Endodermal cell (in vitro differentiated cells): ENCODE results near the gene SLC22A17. TPM values are rescaled to one million over a fixed set of nuclear protein-coding genes. Genes with fewer than 3 reads are reported as not detected.

Experiments
- DNase-seq: peaks from one replicate; pipeline ENCODE4 v3.0.0-alpha.2; 2017
- H3K27ac ChIP-seq: 2 replicates; pipeline ENCODE4 v1.5.1; 2013; ENCODE audit warnings: mild to moderate bottlenecking, low read depth, low read length, moderate library complexity
- H3K27me3 ChIP-seq: 2 replicates; pipeline ENCODE4 v1.6.1; 2013; ENCODE audit warnings: mild to moderate bottlenecking, low read length, moderate library complexity; ENCODE audit not compliant: insufficient read depth, control insufficient read depth, poor library complexity, severe bottlenecking
- H3K36me3 ChIP-seq: 2 replicates; pipeline ENCODE4 v1.7.0; 2013; ENCODE audit warnings: mild to moderate bottlenecking, low read length, moderate library complexity; ENCODE audit not compliant: control insufficient read depth, insufficient read depth
- H3K4me1 ChIP-seq: one replicate; pipeline ENCODE4 v1.7.0; 2013; ENCODE audit warnings: low read length; ENCODE audit not compliant: control insufficient read depth, insufficient read depth
- H3K4me3 ChIP-seq: 2 replicates; pipeline ENCODE4 v1.5.1; 2013; ENCODE audit warnings: mild to moderate bottlenecking, low read length, moderate library complexity
- H3K9ac ChIP-seq: 2 replicates; pipeline ENCODE4 v1.6.1; 2013; ENCODE audit warnings: mild to moderate bottlenecking, low read length, moderate library complexity; ENCODE audit not compliant: poor library complexity, severe bottlenecking; ENCODE audit errors: extremely low read depth
- H3K9me3 ChIP-seq: 2 replicates; pipeline ENCODE4 v1.6.1; 2013; ENCODE audit warnings: mild to moderate bottlenecking, low read length, moderate library complexity; ENCODE audit not compliant: control insufficient read depth
- H3K27ac Mint-ChIP-seq: 2 replicates; pipeline ENCODE4 v1.8.0; 2020; ENCODE audit warnings: mixed read lengths
- H3K27me3 Mint-ChIP-seq: 2 replicates; pipeline ENCODE4 v1.8.0; 2021; ENCODE audit warnings: mild to moderate bottlenecking, mixed read lengths; ENCODE audit not compliant: insufficient read depth
- H3K36me3 Mint-ChIP-seq: 2 replicates; pipeline ENCODE4 v1.8.0; 2020; ENCODE audit warnings: low read depth, mixed read lengths
- H3K4me1 Mint-ChIP-seq: 2 replicates; pipeline ENCODE4 v1.8.0; 2020; ENCODE audit warnings: mixed read lengths
- H3K4me3 Mint-ChIP-seq: 2 replicates; pipeline ENCODE4 v1.8.0; 2020; ENCODE audit warnings: mild to moderate bottlenecking, moderate library complexity, mixed read lengths
- H3K9me3 Mint-ChIP-seq: 2 replicates; pipeline ENCODE4 v1.8.0; 2020; ENCODE audit warnings: mild to moderate bottlenecking, mixed read lengths
- CTCF ChIP-seq: fragments of 200-600 bp; sonication (generic); conservative IDR thresholded peaks from 2 replicates; pipeline ENCODE4 v1.5.0; 2021; ENCODE audit warnings: antibody characterized with exemption, mild to moderate bottlenecking
- WGBS, 2 experiments: methylation state at CpG; one replicate each; pipeline versions ENCODE4 v1.1.5 to v1.1.7; 2013; ENCODE audit warnings: missing lambda C conversion rate in 2 of 2, mixed read lengths in 1 of 2; ENCODE audit not compliant: insufficient coverage in 1 of 2, insufficient read length in 1 of 2; 5-methylcytosine and 5-hydroxymethylcytosine counted together
- total RNA-seq, 2 donors: library from RNA; stranded (reverse); fragmentation: NEBNext Ultra II Directional in 1 of 2; extraction: Animal tissue kit (Norgen Biotek cat#: 25700) in 1 of 2; gene quantifications; 2 replicates in 1 of 2; 3 replicates in 1 of 2; pipeline ENCODE4 v1.2.1, GENCODE V29; 2021

Gene SLC22A17
- total RNA-seq, 2 donors from 2014 or later, result 49.9 to 89.0 TPM

GRCh38 chr14:23320584-23321571 is 31.8 kb downstream of the SLC22A17 start, which contains the start of gene PABPN1:
PABPN1 (plus strand) TSS chr14:23321457; CDS start chr14:23321470, 13 bp downstream.
- H3K4me3 Mint-ChIP-seq, result peak within 1 kb of the TSS; percentile 98
- no peaks in the 10 kb centered on the region for H3K9me3 ChIP-seq
- H3K9me3 Mint-ChIP-seq, result no peaks in the 10 kb centered on the region
- peaks cover 10% of the 10 kb centered on the region for H3K4me1 Mint-ChIP-seq
- no peaks in the 10 kb centered on the region for H3K27me3 ChIP-seq
- H3K27ac ChIP-seq, result peak within 1 kb of the TSS; percentile 90
- H3K36me3 ChIP-seq, result peaks cover 42% of the 10 kb centered on the region
- H3K27ac Mint-ChIP-seq, result peak within 1 kb of the TSS; percentile 98
- TF ChIP-seq CTCF, result no peak
- H3K27me3 Mint-ChIP-seq, result no peaks in the 10 kb centered on the region
- 1 to 6% methylated on average over 30 to 63 of the region's 63 CpGs for WGBS, 2 experiments
- peak within 1 kb of the TSS; percentile 95 for H3K4me3 ChIP-seq
- DNase-seq, result peak; percentile 99
- H3K9ac ChIP-seq, result peak within 1 kb of the TSS; percentile 92
- H3K36me3 Mint-ChIP-seq, result peaks cover 52% of the 10 kb centered on the region
- peaks cover 6% of the 10 kb centered on the region for H3K4me1 ChIP-seq

GRCh38 chr14:23319746-23320583 is 32.7 kb downstream of the SLC22A17 start:
- peaks cover 10% of the 10 kb centered on the region for H3K4me1 Mint-ChIP-seq
- H3K36me3 Mint-ChIP-seq, result peaks cover 45% of the 10 kb centered on the region
- no peaks in the 10 kb centered on the region for H3K9me3 ChIP-seq
- H3K27ac ChIP-seq, result peak overlapping the region; percentile 85
- H3K4me3 ChIP-seq, result peak overlapping the region; percentile 76
- H3K27me3 ChIP-seq, result no peaks in the 10 kb centered on the region
- no peaks in the 10 kb centered on the region for H3K27me3 Mint-ChIP-seq
- peaks cover 6% of the 10 kb centered on the region for H3K4me1 ChIP-seq
- no peak for TF ChIP-seq CTCF
- peak overlapping the region; percentile 98 for H3K4me3 Mint-ChIP-seq
- DNase-seq, result peak; percentile 48
- 94 to 98% methylated on average over 7 to 17 of the region's 17 CpGs for WGBS, 2 experiments
- peaks cover 40% of the 10 kb centered on the region for H3K36me3 ChIP-seq
- peak overlapping the region; percentile 52 for H3K9ac ChIP-seq
- H3K9me3 Mint-ChIP-seq, result no peaks in the 10 kb centered on the region
- H3K27ac Mint-ChIP-seq, result peak overlapping the region; percentile 98

- DNase-seq, result no peak
- 86 to 96% methylated on average over 4 of the region's 5 CpGs for WGBS, 2 experiments
- Histone ChIP-seq H3K27me3 (no peaks in the 10 kb centered on the region), H3K4me1 (peaks cover 2% of the 10 kb centered on the region), H3K27ac (no peak overlapping the region), H3K36me3 (peaks cover 37% of the 10 kb centered on the region), H3K9me3 (no peaks in the 10 kb centered on the region), H3K9ac (no peak overlapping the region), H3K4me3 (no peak overlapping the region)
- Mint-ChIP-seq H3K4me3 (no peak overlapping the region), H3K36me3 (peaks cover 38% of the 10 kb centered on the region), H3K4me1 (peaks cover 1% of the 10 kb centered on the region), H3K27ac (no peak overlapping the region), H3K27me3 (no peaks in the 10 kb centered on the region), H3K9me3 (no peaks in the 10 kb centered on the region)
- TF ChIP-seq CTCF, result no peak
Observed at GRCh38 chr14:23316300-23316699, 36.4 kb downstream of the SLC22A17 start.
